ENCODE results near the gene AP1M2.

AP1M2 gene

GRCh38 chr19:10625762-10626138, 38.6 kb upstream of the AP1M2 start:
- peak overlapping the region; percentile 85 to 92 (median 86) for H3K4me3 Mint-ChIP-seq
- no peak for TF ChIP-seq CTCF (IDR thresholded peaks at IDR 0.05; ENCODE audit: unreplicated experiment in 3 of 3)
- peak overlapping the region; percentile 82 to 91 (median 87) for H3K27ac Mint-ChIP-seq
- no peaks in the 10 kb centered on the region for H3K9me3 Mint-ChIP-seq
- no peaks in the 10 kb centered on the region for H3K27me3 Mint-ChIP-seq (ENCODE audit: low read depth)
- H3K4me1 Mint-ChIP-seq, result peaks cover 4% of the 10 kb centered on the region
- peaks cover 17% of the 10 kb centered on the region for H3K36me3 Mint-ChIP-seq (ENCODE audit: low read depth)

- peak within 1 kb of the TSS; percentile 83 to 91 (median 87) for H3K27ac Mint-ChIP-seq
- peaks cover 4% of the 10 kb centered on the region for H3K4me1 Mint-ChIP-seq
- H3K36me3 Mint-ChIP-seq (ENCODE audit: low read depth), result peaks cover 17% of the 10 kb centered on the region
- no peaks in the 10 kb centered on the region for H3K27me3 Mint-ChIP-seq (ENCODE audit: low read depth)
- no peaks in the 10 kb centered on the region for H3K9me3 Mint-ChIP-seq
- peak within 1 kb of the TSS; percentile 86 to 92 (median 86) for H3K4me3 Mint-ChIP-seq
- TF ChIP-seq CTCF (IDR thresholded peaks at IDR 0.05; ENCODE audit: unreplicated experiment in 3 of 3), result no peak
Measured at GRCh38 chr19:10625003-10625761, 38.1 kb upstream of the AP1M2 start, which contains the start of gene SLC44A2. TSS of gene SLC44A2 (plus strand) at chr19:10625553. CDS start at chr19:10625634, 81 bp downstream.

GRCh38 chr19:10624585-10624984, 37.5 kb upstream of the AP1M2 start:
- Mint-ChIP-seq H3K36me3 (ENCODE audit: low read depth) (peaks cover 17% of the 10 kb centered on the region), H3K4me3 (peak overlapping the region; percentile 81 to 86 (median 85)), H3K27ac (peak overlapping the region; percentile 83 to 86 (median 86)), H3K4me1 (peaks cover 4% of the 10 kb centered on the region), H3K27me3 (ENCODE audit: low read depth) (no peaks in the 10 kb centered on the region), H3K9me3 (no peaks in the 10 kb centered on the region)
- no peak for TF ChIP-seq CTCF (IDR thresholded peaks at IDR 0.05; ENCODE audit: unreplicated experiment in 3 of 3)

GRCh38 chr19:10621966-10622365, 34.9 kb upstream of the AP1M2 start:
- peak overlapping the region in 2 of 3 experiments; percentile 39 to 48 for H3K27ac Mint-ChIP-seq
- no peaks in the 10 kb centered on the region for H3K9me3 Mint-ChIP-seq
- no peaks in the 10 kb centered on the region for H3K27me3 Mint-ChIP-seq (ENCODE audit: low read depth)
- no peak for TF ChIP-seq CTCF (IDR thresholded peaks at IDR 0.05; ENCODE audit: unreplicated experiment in 3 of 3)
- H3K4me3 Mint-ChIP-seq, result peak overlapping the region in 2 of 3 experiments; percentile 6 to 17
- H3K4me1 Mint-ChIP-seq, result peaks cover 10% of the 10 kb centered on the region
- H3K36me3 Mint-ChIP-seq (ENCODE audit: low read depth), result peaks cover 9% of the 10 kb centered on the region

GRCh38 chr19:10620786-10621185, 33.7 kb upstream of the AP1M2 start:
- H3K4me1 Mint-ChIP-seq, result peaks cover 10% of the 10 kb centered on the region
- H3K36me3 Mint-ChIP-seq (ENCODE audit: low read depth), result peaks cover 9% of the 10 kb centered on the region
- H3K27me3 Mint-ChIP-seq (ENCODE audit: low read depth), result no peaks in the 10 kb centered on the region
- H3K27ac Mint-ChIP-seq, result peak overlapping the region in 1 of 3 experiments; percentile 52
- peak overlapping the region in 1 of 3 experiments; percentile 29 for H3K4me3 Mint-ChIP-seq
- H3K9me3 Mint-ChIP-seq, result no peaks in the 10 kb centered on the region
- TF ChIP-seq CTCF (IDR thresholded peaks at IDR 0.05; ENCODE audit: unreplicated experiment in 3 of 3), result no peak

- no peak overlapping the region for H3K4me3 Mint-ChIP-seq
Measured at GRCh38 chr19:10618846-10619245, 31.7 kb upstream of the AP1M2 start.

More at GRCh38 chr19:10618846-10619245, 31.7 kb upstream of the AP1M2 start:
- H3K4me1 Mint-ChIP-seq, result peaks cover 6% of the 10 kb centered on the region
- H3K36me3 Mint-ChIP-seq (ENCODE audit: low read depth), result peaks cover 9% of the 10 kb centered on the region
- no peak overlapping the region for H3K27ac Mint-ChIP-seq
- H3K27me3 Mint-ChIP-seq (ENCODE audit: low read depth), result no peaks in the 10 kb centered on the region
- TF ChIP-seq CTCF (IDR thresholded peaks at IDR 0.05; ENCODE audit: unreplicated experiment in 3 of 3), result no peak
- H3K9me3 Mint-ChIP-seq, result no peaks in the 10 kb centered on the region
